Measurements from ENCODE around the gene TPTE2.
A peak's percentile ranks its signal among the peaks of the same experiment; 100 is the strongest.
"Not testable (repeated sequence)": the region's sequence is repeated elsewhere in the genome, so short reads cannot be mapped to it uniquely, and the experiment has no call there.

The TPTE2 gene

GRCh38 chr13:19567820-19568534 is 6.6 kb upstream of the TPTE2 start:
- no peak for DNase-seq

GRCh38 chr13:19561585-19561984 is 253 bp upstream of the TPTE2 start:
- no peak for DNase-seq

GRCh38 chr13:19560672-19561071 is 660 bp downstream of the TPTE2 start:
- not testable (repeated sequence) for DNase-seq

- DNase-seq: not testable (repeated sequence)
These were observed 1.6 kb downstream of the TPTE2 start for GRCh38 chr13:19559739-19560138.

GRCh38 chr13:19557287-19557686 is 4.0 kb downstream of the TPTE2 start:
- not testable (repeated sequence) for DNase-seq

GRCh38 chr13:19549245-19549644 is 12.1 kb downstream of the TPTE2 start:
- peak; percentile 4 for DNase-seq

GRCh38 chr13:19525634-19526033 is 35.7 kb downstream of the TPTE2 start:
- not testable (repeated sequence) for DNase-seq

- no peak for DNase-seq
These were observed 42.3 kb downstream of the TPTE2 start for GRCh38 chr13:19519049-19519448.

- not testable (repeated sequence) for DNase-seq
These were observed 53.7 kb downstream of the TPTE2 start for GRCh38 chr13:19507623-19508022.

- DNase-seq: not testable (repeated sequence)
These were observed 101.2 kb downstream of the TPTE2 start for GRCh38 chr13:19460126-19460525.

GRCh38 chr13:19439056-19439686 is 122.2 kb downstream of the TPTE2 start:
- DNase-seq: not testable (repeated sequence)

- DNase-seq: not testable (repeated sequence)
These were observed 123.6 kb downstream of the TPTE2 start for GRCh38 chr13:19437780-19438179.

GRCh38 chr13:19422236-19422635 is 139.1 kb downstream of the TPTE2 start:
- DNase-seq: not testable (repeated sequence)

- not testable (repeated sequence) for DNase-seq
These were observed 148.8 kb downstream of the TPTE2 start for GRCh38 chr13:19412494-19412893.

GRCh38 chr13:19382746-19383511 is 178.4 kb downstream of the TPTE2 start:
- not testable (repeated sequence) for DNase-seq

GRCh38 chr13:19382111-19382510 is 179.2 kb downstream of the TPTE2 start:
- DNase-seq: no peak
